Heart right ventricle (tissue), 16 donors: ENCODE data around the gene NT5C2. TPM values are rescaled to one million over a fixed set of nuclear protein-coding genes. Genes with fewer than 3 reads are reported as not detected.

Experiments
- ATAC-seq, 8 donors: fragments of 200-7000 bp; cut with Tn5 transposase; one replicate each; pipeline ENCODE4 v1.9.1; 2020; ENCODE audit warnings: mild to moderate bottlenecking in 8 of 8, moderate library complexity in 8 of 8, moderate number of reproducible peaks in 1 of 8
- DNase-seq, 2 donors: peaks; one replicate each; pipeline ENCODE4 v3.0.0-alpha.2; 2020
- H3K27ac ChIP-seq, 10 donors: fragments of 200-600 bp; sonication (generic) in 2 of 10; one replicate each; pipeline versions ENCODE4 v1.5.0 to v1.8.0; 2020 to 2022; ENCODE audit warnings: mild to moderate bottlenecking in 3 of 10
- H3K27me3 ChIP-seq, 7 donors: fragments of 200-600 bp; one replicate each; pipeline ENCODE4 v1.8.0; 2021 to 2022; ENCODE audit warnings: mild to moderate bottlenecking in 2 of 7
- H3K36me3 ChIP-seq, 9 donors: fragments of 200-600 bp; sonication (generic) in 1 of 9; one replicate each; pipeline versions ENCODE4 v1.5.0 to v1.8.0; 2020 to 2022; ENCODE audit warnings: mild to moderate bottlenecking in 2 of 9
- H3K4me1 ChIP-seq, 9 donors: fragments of 200-600 bp; sonication (generic) in 1 of 9; one replicate each; pipeline versions ENCODE4 v1.5.0 to v1.8.0; 2020 to 2022; ENCODE audit warnings: mild to moderate bottlenecking in 4 of 9
- H3K4me3 ChIP-seq, 10 donors: fragments of 200-600 bp; sonication (generic) in 2 of 10; one replicate each; pipeline versions ENCODE4 v1.5.0 to v1.8.0; 2020 to 2022; ENCODE audit warnings: mild to moderate bottlenecking in 7 of 10, moderate library complexity in 2 of 10
- H3K9me3 ChIP-seq, 11 donors: fragments of 200-600 bp in 10 of 11; sonication (generic) in 2 of 11; one replicate each; pipeline versions ENCODE4 v1.5.0 to v1.8.0; 2013 to 2022; ENCODE audit warnings: mild to moderate bottlenecking in 2 of 11, control low read depth in 1 of 11, moderate library complexity in 1 of 11
- WGBS, 2 donors: extraction: QIAGEN DNeasy Blood & Tissue Kit; methylation state at CpG; one replicate each; pipeline ENCODE4 v1.1.7; 2013; ENCODE audit warnings: inconsistent platforms in 1 of 2; 5-methylcytosine and 5-hydroxymethylcytosine counted together
- intact Hi-C, 10 donors: fragments of 100-400 bp; cut with DNase I; formaldehyde crosslinking; loops; one replicate each; pipeline versions ENCODE4 v1.11.1 to v1.14.2; 2022
- polyA plus RNA-seq, 2 donors: library from polyadenylated mRNA; stranded (reverse); fragments of 200-250 nt; gene quantifications; one replicate each; pipeline ENCODE4 v1.2.3, GENCODE V29; 2013
- total RNA-seq, 10 donors: library from RNA; stranded (reverse); fragmentation: NEBNext Ultra II Directional in 3 of 10; extraction: Animal tissue kit (Norgen Biotek cat#: 25700) in 3 of 10; gene quantifications; one replicate each; pipeline versions ENCODE4 v1.2.1 to v1.2.4, GENCODE V29; 2021 to 2023
- TF ChIP-seq, protein P1 (sequence below), 9 donors: fragments of 200-600 bp; sonication (generic) in 2 of 9; IDR thresholded peaks; one replicate each; pipeline versions ENCODE4 v1.5.0 to v1.8.0; 2021 to 2022; ENCODE audit warnings: antibody characterized with exemption in 9 of 9, mild to moderate bottlenecking in 5 of 9, moderate library complexity in 1 of 9
- donor health status: Arrhythmogenic right ventricular cardiomyopathy.
- donor health status: ischemic (EF 13 %, LVEDD 7.1; RV severe dilation, severe dysfunction).
- donor health status: healthy with polysubstance abuse.
- donor health status: DM: no; HTN: yes; CAD: no.
- donor health status: DM: no; HTN: no; CAD: no.
- donor health status: ischemic (EF 25% LVEDD 6.9; RV normal size, moderate dysfunction).
- donor health status: ischemic (EF 25% LVEDD 5.7; RV mildly dilated, moderate dysfunction).
- donor health status: healthy.
- donor health status: DM: yes; HTN: yes; CAD: no.
- donor health status: Ischemic cardiomyopathy.
- donor health status: ischemic (EF 35%, LVEDD 5.7; RV mildly dilated, moderate dysfunction).
- donor health status: nonischemic (EF 11% LVEDD 7.7; RV severe dilation, severe dysfunction).
- donor health status: DM: yes; HTN: yes; CAD: no.
- donor health status: PGD.
- donor health status: ischemic (EF 29% LVEDD 5.4; RV normal size, mild dysfunction).
- donor health status: nonischemic (EF 23%, LVEDD 6.1; RV moderate dilation, normal function).

Gene NT5C2
- total and polyA plus RNA-seq, 12 donors: 23.9 to 88.2 (median 53.5) TPM

DNA sequence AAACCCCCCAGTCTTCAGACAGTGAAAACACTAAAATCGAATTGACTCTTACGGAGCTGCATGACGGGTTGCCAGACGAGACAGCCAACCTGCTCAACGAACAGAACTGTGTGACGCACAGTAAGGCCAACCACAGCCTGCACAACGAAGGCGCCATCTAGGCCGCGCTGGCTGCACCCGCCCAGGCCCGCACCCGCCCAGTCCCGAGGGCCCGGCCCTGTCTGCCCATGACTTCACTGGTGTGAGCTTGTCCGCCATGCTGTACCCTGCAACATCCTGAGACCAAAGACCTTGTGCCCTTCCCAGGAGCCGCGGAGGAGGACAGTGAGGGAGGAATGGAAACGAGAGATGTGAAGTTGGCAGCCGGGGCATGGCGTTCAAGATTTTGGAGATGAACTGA is 116.1 kb downstream of the NT5C2 start:
- Histone ChIP-seq H3K27ac (no peak overlapping the region), H3K9me3 (no peaks in the 10 kb centered on the region), H3K36me3 (peaks cover 0 to 64% (median 18%) of the 10 kb centered on the region in 9 donors), H3K4me1 (no peaks in the 10 kb centered on the region), H3K27me3 (no peaks in the 10 kb centered on the region), H3K4me3 (no peak overlapping the region)
- DNase-seq: no peak
- intact Hi-C loops: loop anchor here in 4 of 10 donors (10.0 kb wide), 3 partner anchors 168 to 352 kb away; partner anchors contain the start of genes CYP17A1 (in 3 of the 4) and RPEL1 (in 1 of the 4)
- TF ChIP-seq, protein P1, sequence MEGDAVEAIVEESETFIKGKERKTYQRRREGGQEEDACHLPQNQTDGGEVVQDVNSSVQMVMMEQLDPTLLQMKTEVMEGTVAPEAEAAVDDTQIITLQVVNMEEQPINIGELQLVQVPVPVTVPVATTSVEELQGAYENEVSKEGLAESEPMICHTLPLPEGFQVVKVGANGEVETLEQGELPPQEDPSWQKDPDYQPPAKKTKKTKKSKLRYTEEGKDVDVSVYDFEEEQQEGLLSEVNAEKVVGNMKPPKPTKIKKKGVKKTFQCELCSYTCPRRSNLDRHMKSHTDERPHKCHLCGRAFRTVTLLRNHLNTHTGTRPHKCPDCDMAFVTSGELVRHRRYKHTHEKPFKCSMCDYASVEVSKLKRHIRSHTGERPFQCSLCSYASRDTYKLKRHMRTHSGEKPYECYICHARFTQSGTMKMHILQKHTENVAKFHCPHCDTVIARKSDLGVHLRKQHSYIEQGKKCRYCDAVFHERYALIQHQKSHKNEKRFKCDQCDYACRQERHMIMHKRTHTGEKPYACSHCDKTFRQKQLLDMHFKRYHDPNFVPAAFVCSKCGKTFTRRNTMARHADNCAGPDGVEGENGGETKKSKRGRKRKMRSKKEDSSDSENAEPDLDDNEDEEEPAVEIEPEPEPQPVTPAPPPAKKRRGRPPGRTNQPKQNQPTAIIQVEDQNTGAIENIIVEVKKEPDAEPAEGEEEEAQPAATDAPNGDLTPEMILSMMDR (IDR thresholded peaks at IDR 0.05): no peak
- 96 to 97% methylated on average over 21 of the region's 21 CpGs for WGBS, 2 donors
- ATAC-seq: no peak

DNA sequence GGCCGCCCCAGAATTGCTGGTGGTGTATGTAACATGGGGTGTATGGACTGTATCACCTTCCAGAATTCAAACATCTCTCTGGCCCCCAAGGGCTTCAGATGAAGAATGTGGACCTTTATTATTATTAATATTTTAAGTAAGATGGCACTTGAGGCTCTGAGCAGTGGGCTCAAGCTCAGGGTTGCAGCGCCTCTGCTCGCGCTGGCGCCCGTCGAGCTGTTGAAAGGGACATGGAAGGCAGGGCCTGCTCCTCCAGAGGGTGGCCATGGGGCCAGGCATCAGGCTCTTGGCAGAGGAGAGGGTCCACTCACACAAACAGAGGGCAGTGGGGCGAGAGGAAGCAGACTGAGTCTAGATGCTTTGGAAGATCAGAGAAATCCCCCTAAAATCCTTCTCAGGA is 120.2 kb downstream of the NT5C2 start:
- H3K27me3 ChIP-seq: no peaks in the 10 kb centered on the region
- TF ChIP-seq, protein P1 (IDR thresholded peaks at IDR 0.05): no peak
- WGBS, 2 donors: 97 to 98% methylated on average over 8 of the region's 8 CpGs
- ATAC-seq (no peak), DNase-seq (no peak)
- H3K36me3 ChIP-seq: peaks cover 0 to 60% (median 17%) of the 10 kb centered on the region in 9 donors
- no peak overlapping the region for H3K4me3 ChIP-seq
- H3K4me1 ChIP-seq: peaks cover 0 to 19% (median 3%) of the 10 kb centered on the region in 9 donors
- H3K9me3 ChIP-seq: no peaks in the 10 kb centered on the region
- no peak overlapping the region for H3K27ac ChIP-seq
- intact Hi-C loops: loop anchor here in 5 of 10 donors (5.0 to 10.0 kb wide), 4 partner anchors 172 to 348 kb away; partner anchors contain the start of genes CYP17A1 (in 4 of the 5) and RPEL1 (in 1 of the 5)

DNA sequence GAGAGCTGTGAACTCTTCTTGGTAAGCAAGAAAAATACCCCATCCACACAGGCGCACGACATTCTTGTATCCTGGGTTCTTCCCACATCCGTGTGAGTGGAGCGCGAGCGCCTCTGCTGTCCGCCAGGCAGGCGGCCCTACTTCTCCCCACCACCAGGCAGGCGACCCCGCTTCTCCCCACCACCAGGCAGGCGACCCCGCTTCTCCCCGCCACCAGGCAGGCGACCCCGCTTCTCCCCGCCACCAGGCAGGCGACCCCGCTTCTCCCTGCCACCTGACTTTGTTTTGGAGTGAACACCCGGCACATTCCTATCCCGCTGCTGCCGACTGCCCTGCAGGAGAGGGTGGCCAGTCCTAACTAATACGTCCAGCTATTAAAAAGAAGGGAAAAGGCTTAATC is 120.8 kb downstream of the NT5C2 start:
- intact Hi-C loops: loop anchor here in 5 of 10 donors (5.0 to 10.0 kb wide), 4 partner anchors 173 to 347 kb away; partner anchors contain the start of genes CYP17A1 (in 4 of the 5) and RPEL1 (in 1 of the 5)
- no peaks in the 10 kb centered on the region for H3K27me3 ChIP-seq
- ATAC-seq (no peak), DNase-seq (no peak)
- 95% methylated on average over 22 of the region's 22 CpGs for WGBS, 2 donors
- no peaks in the 10 kb centered on the region for H3K9me3 ChIP-seq
- no peak overlapping the region for H3K27ac ChIP-seq
- H3K36me3 ChIP-seq: peaks cover 0 to 56% (median 13%) of the 10 kb centered on the region in 9 donors
- TF ChIP-seq, protein P1 (IDR thresholded peaks at IDR 0.05): no peak
- H3K4me1 ChIP-seq: peaks cover 0 to 19% (median 3%) of the 10 kb centered on the region in 9 donors
- H3K4me3 ChIP-seq: no peak overlapping the region

DNA sequence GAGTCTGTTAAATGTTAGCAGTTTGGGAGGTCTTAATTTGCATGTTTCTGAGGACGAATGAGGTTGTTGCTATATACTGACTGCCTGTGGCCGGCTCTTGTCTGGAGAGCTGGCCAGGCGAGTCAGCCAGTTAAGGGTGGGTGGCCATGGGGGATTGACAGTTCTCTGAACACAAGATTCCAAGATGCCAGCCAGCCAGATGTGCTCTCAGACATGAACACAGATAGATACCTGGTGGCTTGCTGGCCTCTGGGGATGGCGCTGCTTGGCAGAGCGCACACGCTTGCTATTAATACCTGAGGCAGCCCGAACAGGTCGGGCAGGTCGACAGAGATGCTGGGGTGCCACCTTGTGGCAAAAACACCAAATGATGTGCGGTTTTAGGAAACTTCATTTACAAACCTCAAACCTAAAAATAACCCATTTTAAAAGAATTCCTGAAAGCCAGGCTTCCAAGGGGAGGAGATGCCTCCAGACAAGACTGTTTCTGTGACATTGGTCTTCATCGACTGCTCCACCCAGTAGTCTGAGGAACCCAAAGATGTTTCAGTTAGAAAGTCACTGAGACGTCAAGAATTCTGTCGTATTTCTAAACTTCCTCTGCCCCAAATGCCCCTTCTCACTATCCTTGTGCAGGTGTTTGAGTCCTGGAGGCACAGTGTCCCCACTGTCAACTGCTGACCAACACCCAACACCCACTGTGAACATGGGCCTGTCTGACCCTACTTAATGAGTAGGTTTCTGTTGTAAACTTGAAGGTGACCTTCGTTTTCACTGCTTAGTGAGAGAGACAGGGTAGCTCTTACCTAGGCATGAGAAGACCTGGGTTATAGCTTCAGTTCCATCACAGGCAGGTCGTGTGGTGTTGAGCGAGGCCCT is 123.4 kb downstream of the NT5C2 start:
- peak; percentile 48 to 49 for DNase-seq
- WGBS, 2 donors: 45 to 48% methylated on average over 16 of the region's 16 CpGs
- peak; percentile 58 to 84 (median 80) for ATAC-seq
- Histone ChIP-seq H3K4me3 (no peak overlapping the region), H3K9me3 (no peaks in the 10 kb centered on the region), H3K27me3 (no peaks in the 10 kb centered on the region), H3K4me1 (peaks cover 0 to 19% (median 3%) of the 10 kb centered on the region in 9 donors), H3K36me3 (peaks cover 0 to 32% (median 0%) of the 10 kb centered on the region in 9 donors), H3K27ac (no peak overlapping the region)
- intact Hi-C loops: loop anchor here (1.0 to 10.0 kb wide), 10 partner anchors 152 to 345 kb away; partner anchors contain the start of genes CYP17A1 (in 9 of the 10), CNNM2 (in 5 of the 10) and RPEL1 (in 1 of the 10)
- TF ChIP-seq, protein P1 (IDR thresholded peaks at IDR 0.05): peak; percentile 38 to 76 (median 67)
